Prostate gland (tissue), 2 donors: Measurements from ENCODE around the gene GRN. TPM values are rescaled to one million over a fixed set of nuclear protein-coding genes. Genes with fewer than 3 reads are reported as not detected.

ENCODE experiments used
- DNase-seq: peaks from one replicate; pipeline ENCODE4 v3.0.0-alpha.2; 2019; ENCODE audit warnings: low spot score
- H3K27ac ChIP-seq, 2 donors: fragments of 200-600 bp; sonication (generic); 2 replicates each; pipeline ENCODE4 v1.5.1; 2017 to 2019
- H3K27me3 ChIP-seq: fragments of 200-600 bp; sonication (generic); replicated peaks from 2 replicates; pipeline ENCODE4 v1.5.1; 2019; ENCODE audit not compliant: insufficient read depth
- H3K36me3 ChIP-seq, 2 donors: fragments of 200-600 bp; sonication (generic); 1 replicate in 1 of 2; 2 replicates in 1 of 2; pipeline versions ENCODE4 v1.5.1 to v1.8.1; 2017 to 2019
- H3K4me1 ChIP-seq: fragments of 200-600 bp; sonication (generic); replicated peaks from 2 replicates; pipeline ENCODE4 v1.5.1; 2019
- H3K4me3 ChIP-seq, 2 donors: fragments of 200-600 bp; sonication (generic); 2 replicates each; pipeline ENCODE4 v1.5.1; 2017 to 2019
- H3K9me3 ChIP-seq: fragments of 200-600 bp; sonication (generic); 2 replicates; pipeline ENCODE4 v1.5.1; 2017
- CTCF ChIP-seq, 4 experiments: fragments of 200-600 bp in 2 of 4; fragments of 450-650 bp in 2 of 4; sonication (generic) in 2 of 4; IDR thresholded peaks; 1 replicate in 3 of 4; 2 replicates in 1 of 4; pipeline ENCODE4 v1.5.1; 2016 to 2019; ENCODE audit warnings: antibody characterized with exemption in 4 of 4, mild to moderate bottlenecking in 2 of 4, moderate library complexity in 2 of 4
- POLR2A ChIP-seq: fragments of 450-650 bp; IDR thresholded peaks from one replicate; pipeline ENCODE4 v1.6.1; 2016; ENCODE audit warnings: antibody characterized with exemption, mild to moderate bottlenecking
- POLR2AphosphoS5 ChIP-seq: sonication (generic); formaldehyde crosslinking; IDR thresholded peaks from one replicate; pipeline ENCODE4 v1.6.1; 2017; ENCODE audit warnings: antibody characterized with exemption
- WGBS: methylation state at CpG from one replicate; pipeline ENCODE4 v1.1.5; 2018; 5-methylcytosine and 5-hydroxymethylcytosine counted together
- intact Hi-C: fragments of 100-400 bp; cut with DNase I; formaldehyde crosslinking; loops from one replicate; pipeline ENCODE4 v1.14.2; 2022
- small RNA-seq, 2 donors: library from RNA; depleted of rRNA; stranded (forward); fragments of <200 nt; gene quantifications; one replicate each; pipeline ENCODE3, GENCODE V24; 2016
- total RNA-seq, 2 donors: library from RNA; depleted of rRNA; stranded (reverse); fragments of >200 nt; gene quantifications; one replicate each; pipeline ENCODE4 v1.1.0, GENCODE V29; 2016

GRN gene
- total RNA-seq, 2 donors from 2014 or later, result 319 to 404 TPM

GRCh38 chr17:44400226-44400847, 55.2 kb downstream of the GRN start:
- H3K36me3 ChIP-seq, result peaks cover 0 to 8% of the 10 kb centered on the region in 2 donors
- peak in 3 of 4 experiments; percentile 33 to 46 (median 36) for TF ChIP-seq CTCF (IDR thresholded peaks at IDR 0.05)
- TF ChIP-seq POLR2A, result no peak
- no peak for TF ChIP-seq POLR2AphosphoS5
- DNase-seq, result no peak
- 92% methylated on average over 3 of the region's 3 CpGs for WGBS
- no peaks in the 10 kb centered on the region for H3K27me3 ChIP-seq
- no peak overlapping the region for H3K27ac ChIP-seq
- no peaks in the 10 kb centered on the region for H3K9me3 ChIP-seq
- intact Hi-C loops, result no loop called here
- H3K4me3 ChIP-seq, result no peak overlapping the region
- H3K4me1 ChIP-seq, result no peaks in the 10 kb centered on the region

Small RNA genes lying within 50 kb of the gene (small RNA-seq; reads per million reads assigned to genes)
- 0 reads per million in 2 donors for gene RF00012
- 0.20 to 0.28 reads per million in 2 donors for gene RNU6-453P

Other genes with a start within 250 kb of the GRN start
- gene HDAC5, start 221.7 kb upstream of the GRN start, total RNA-seq, result 100 to 1,000 TPM in 1 of 2 donors, 10 to 100 TPM in 1; 71.2 to 145 TPM
- 1 to 10 TPM; 1.4 to 8.1 TPM for gene HROB, start 203.4 kb upstream of the GRN start, total RNA-seq
- gene ASB16, start 174.6 kb upstream of the GRN start, total RNA-seq, result 1 to 10 TPM; 3.2 to 4.4 TPM
- gene TMUB2, start 158.3 kb upstream of the GRN start, total RNA-seq, result 10 to 100 TPM; 42.9 to 67.2 TPM
- gene ATXN7L3, start 145.4 kb upstream of the GRN start, total RNA-seq, result 10 to 100 TPM; 45.8 to 72.0 TPM
- 10 to 100 TPM; 73.4 to 77.2 TPM for gene UBTF, start 125.6 kb upstream of the GRN start, total RNA-seq
- under 1 TPM in 1 of 2 donors, not detected in 1; 0.51 TPM for gene SLC4A1, start 77.2 kb upstream of the GRN start, total RNA-seq
- 1 to 10 TPM in 1 of 2 donors, under 1 TPM in 1; 0.68 to 2.9 TPM for gene RUNDC3A, start 36.7 kb upstream of the GRN start, total RNA-seq
- gene SLC25A39, start 20.5 kb upstream of the GRN start, total RNA-seq, result 100 to 1,000 TPM; 116 to 132 TPM
- gene FAM171A2, start 18.6 kb downstream of the GRN start, total RNA-seq, result 1 to 10 TPM; 1.8 to 6.1 TPM
- gene ITGA2B, start 44.3 kb downstream of the GRN start, total RNA-seq, result under 1 TPM; 0.27 to 0.68 TPM
- 10 to 100 TPM; 25.2 to 42.8 TPM for gene GPATCH8, start 158.1 kb downstream of the GRN start, total RNA-seq
- gene FZD2, start 212.2 kb downstream of the GRN start, total RNA-seq, result 10 to 100 TPM in 1 of 2 donors, 1 to 10 TPM in 1; 3.3 to 10.1 TPM